NB4 (cell line): ENCODE data around the gene ADAMTS6.

Source experiments
- DNase-seq: peaks from one replicate; pipeline ENCODE4 v3.0.0; 2010; ENCODE audit warnings: low read depth
- H3K4me3 ChIP-seq: one replicate; pipeline ENCODE4 v1.5.1; 2011; ENCODE audit warnings: mild to moderate bottlenecking, low read depth, low read length, moderate library complexity
- MYC ChIP-seq: IDR thresholded peaks from 2 replicates; pipeline ENCODE4 v1.6.1; 2011; ENCODE audit warnings: low read depth, low read length
- POLR2A ChIP-seq: IDR thresholded peaks from 2 replicates; pipeline ENCODE4 v1.6.1; 2011; ENCODE audit warnings: mild to moderate bottlenecking; ENCODE audit not compliant: insufficient read length; ENCODE audit errors: extremely low read depth
- TF ChIP-seq, protein P1 (sequence below): IDR thresholded peaks from 2 replicates; pipeline ENCODE4 v1.6.1; 2011; ENCODE audit warnings: low read depth, low read length
- TF ChIP-seq, protein P2 (sequence below): IDR thresholded peaks from one replicate; pipeline ENCODE4 v1.5.1; 2012; ENCODE audit warnings: low read depth, low read length

ADAMTS6 gene

DNA sequence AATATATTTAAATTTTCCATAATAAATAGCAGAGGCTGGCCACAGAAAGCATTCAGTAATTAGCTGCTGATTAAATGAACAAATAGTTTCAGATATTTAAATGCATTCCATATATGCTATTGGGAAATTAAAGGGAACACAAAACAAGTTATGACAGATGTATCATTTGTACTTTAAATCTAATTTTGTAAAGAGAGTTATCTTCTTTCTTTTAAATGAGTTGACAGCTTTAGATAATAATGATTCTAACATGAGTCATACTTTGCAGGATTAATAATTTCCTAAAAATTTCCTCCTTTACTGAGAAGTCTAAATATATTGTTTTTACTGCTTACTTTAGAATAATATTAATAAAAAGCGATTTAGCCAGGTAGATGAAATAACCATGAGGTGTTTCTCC is 320.1 kb downstream of the ADAMTS6 start:
- no peak for TF ChIP-seq MYC
- TF ChIP-seq, protein P1, sequence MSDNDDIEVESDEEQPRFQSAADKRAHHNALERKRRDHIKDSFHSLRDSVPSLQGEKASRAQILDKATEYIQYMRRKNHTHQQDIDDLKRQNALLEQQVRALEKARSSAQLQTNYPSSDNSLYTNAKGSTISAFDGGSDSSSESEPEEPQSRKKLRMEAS = no peak
- TF ChIP-seq, protein P2, sequence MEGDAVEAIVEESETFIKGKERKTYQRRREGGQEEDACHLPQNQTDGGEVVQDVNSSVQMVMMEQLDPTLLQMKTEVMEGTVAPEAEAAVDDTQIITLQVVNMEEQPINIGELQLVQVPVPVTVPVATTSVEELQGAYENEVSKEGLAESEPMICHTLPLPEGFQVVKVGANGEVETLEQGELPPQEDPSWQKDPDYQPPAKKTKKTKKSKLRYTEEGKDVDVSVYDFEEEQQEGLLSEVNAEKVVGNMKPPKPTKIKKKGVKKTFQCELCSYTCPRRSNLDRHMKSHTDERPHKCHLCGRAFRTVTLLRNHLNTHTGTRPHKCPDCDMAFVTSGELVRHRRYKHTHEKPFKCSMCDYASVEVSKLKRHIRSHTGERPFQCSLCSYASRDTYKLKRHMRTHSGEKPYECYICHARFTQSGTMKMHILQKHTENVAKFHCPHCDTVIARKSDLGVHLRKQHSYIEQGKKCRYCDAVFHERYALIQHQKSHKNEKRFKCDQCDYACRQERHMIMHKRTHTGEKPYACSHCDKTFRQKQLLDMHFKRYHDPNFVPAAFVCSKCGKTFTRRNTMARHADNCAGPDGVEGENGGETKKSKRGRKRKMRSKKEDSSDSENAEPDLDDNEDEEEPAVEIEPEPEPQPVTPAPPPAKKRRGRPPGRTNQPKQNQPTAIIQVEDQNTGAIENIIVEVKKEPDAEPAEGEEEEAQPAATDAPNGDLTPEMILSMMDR = no peak
- no peak for TF ChIP-seq POLR2A
- no peak for DNase-seq
- H3K4me3 ChIP-seq = no peak overlapping the region

DNA sequence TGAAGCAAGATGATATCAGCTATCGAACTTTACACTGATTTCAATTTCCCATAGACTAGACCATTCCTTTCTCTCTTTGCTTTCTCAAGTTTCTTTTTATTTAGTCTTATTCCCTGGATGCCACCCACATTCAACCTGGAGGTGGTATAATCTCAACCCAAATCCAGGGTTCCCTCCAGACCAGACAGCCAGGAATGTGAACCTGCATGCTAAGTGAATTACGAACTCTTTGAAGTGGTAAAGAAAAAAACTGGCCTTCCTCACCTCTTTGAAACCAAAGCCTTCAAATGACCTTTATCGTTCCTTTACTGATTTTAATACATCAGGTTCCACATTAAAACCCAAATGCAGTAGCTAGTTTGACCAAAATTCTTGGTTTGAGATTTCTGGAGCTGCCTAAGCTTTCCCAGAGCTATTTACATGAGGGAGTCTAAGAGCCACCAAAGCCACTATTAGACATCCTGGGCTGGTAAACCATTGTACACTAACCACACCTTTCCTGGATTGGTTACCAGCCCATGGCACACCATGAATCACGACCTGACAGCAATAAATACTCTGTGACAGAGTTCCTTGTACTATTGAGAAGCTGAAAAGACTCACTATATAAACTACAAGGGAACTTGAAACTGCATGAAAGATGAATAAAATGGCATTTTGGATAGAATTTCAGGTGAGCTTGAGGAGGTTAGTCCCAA is 323.7 kb downstream of the ADAMTS6 start:
- DNase-seq = no peak
- H3K4me3 ChIP-seq = no peak overlapping the region
- TF ChIP-seq POLR2A (no peak), MYC (no peak)
- TF ChIP-seq, protein P2 = no peak
- TF ChIP-seq, protein P1 = no peak

DNA sequence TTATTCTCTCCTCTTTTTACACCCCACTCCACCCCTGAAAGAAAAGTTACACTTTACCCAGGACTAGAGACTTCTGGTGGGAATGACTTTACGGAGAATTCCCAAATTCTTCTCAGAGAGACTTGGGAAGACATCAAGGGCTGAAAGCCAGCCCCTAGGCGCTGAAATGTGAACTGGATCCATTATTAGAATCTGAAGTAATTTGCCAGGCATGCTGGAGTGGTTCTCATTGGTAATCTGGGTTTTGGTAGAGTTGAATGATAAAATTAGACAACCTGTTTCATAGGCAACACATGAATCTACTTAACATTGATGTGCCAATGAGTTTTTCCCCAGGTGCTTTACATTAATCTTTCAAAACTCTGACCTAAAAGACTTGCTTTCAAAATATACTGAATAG is 324.8 kb downstream of the ADAMTS6 start:
- DNase-seq = no peak
- TF ChIP-seq, protein P1 = no peak
- TF ChIP-seq POLR2A = no peak
- no peak for TF ChIP-seq MYC
- TF ChIP-seq, protein P2 = no peak

DNA sequence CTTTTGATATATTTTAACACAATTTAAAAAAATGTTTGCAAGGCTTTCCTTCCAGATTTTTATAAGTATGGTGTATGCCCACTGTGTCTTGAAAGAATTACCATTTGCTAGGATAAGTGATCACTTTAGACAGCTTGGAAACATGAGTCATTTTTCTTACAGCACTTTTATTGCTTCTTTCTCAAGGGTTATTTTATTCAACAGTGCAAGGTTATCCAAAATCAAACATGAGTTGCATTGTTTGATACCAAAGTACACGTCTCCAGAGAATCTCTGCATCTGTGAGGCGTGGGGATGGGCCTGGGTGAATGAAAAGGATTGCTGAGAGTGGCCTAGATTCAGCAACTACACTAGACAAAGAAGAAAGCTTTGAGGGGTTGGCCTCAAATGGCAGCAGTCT is 329.6 kb downstream of the ADAMTS6 start:
- no peak for DNase-seq
- TF ChIP-seq MYC = no peak
- no peak for TF ChIP-seq POLR2A
- TF ChIP-seq, protein P2 = no peak
- TF ChIP-seq, protein P1 = no peak

More for the DNA sequence above, 324.8 kb downstream of the ADAMTS6 start:
- no peak overlapping the region for H3K4me3 ChIP-seq

DNA sequence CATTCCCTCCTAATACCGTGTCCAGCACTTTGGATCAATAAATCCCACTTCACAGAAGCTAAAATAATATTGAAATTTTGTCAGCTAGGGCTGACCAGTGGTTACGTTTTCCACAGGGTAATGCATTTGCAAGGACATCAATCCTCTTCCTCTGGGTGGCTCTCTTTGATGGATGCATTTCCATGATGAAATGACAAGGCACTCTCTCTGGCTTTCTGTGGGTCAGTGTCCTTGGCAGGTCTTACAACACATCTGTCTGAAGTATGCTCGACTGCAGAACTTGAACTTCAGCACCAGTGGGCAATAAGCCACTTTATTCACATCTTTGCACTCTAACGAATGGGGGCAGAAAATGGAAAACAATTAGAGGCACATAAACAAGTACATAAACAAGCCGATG is 330.1 kb downstream of the ADAMTS6 start:
- no peak for DNase-seq
- TF ChIP-seq, protein P2 = no peak
- no peak for TF ChIP-seq MYC
- TF ChIP-seq, protein P1 = no peak
- no peak for TF ChIP-seq POLR2A
- no peak overlapping the region for H3K4me3 ChIP-seq

More for the DNA sequence above, 329.6 kb downstream of the ADAMTS6 start:
- no peak overlapping the region for H3K4me3 ChIP-seq
